ENCODE measurements around the gene UBASH3A.

UBASH3A gene

DNA sequence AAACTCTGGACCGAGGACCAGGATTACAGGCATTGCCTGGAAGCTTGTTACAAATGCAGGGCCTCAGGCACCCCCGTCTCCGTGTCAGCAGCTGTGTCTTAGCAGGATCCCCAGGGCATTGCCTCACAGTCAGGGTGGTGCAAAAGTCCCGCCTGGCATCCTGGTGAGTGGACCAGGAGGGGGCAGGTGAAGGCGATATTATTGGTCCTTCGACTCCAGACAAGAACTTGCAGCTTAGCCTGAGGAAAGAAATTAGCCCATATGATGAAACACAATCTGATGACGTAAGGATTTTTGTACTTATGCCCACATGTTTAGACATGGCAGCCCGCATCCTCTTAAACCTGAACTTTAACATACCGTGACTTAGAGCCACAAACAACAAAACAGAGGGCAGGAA lies 51.5 kb downstream of the UBASH3A start:
- Histone ChIP-seq H3K9ac (ENCODE audit: low read length) (no peak overlapping the region), H3K4me1 (ENCODE audit: control insufficient read depth, insufficient read depth, low read length) (no peaks in the 10 kb centered on the region), H3K4me3 (ENCODE audit: low read length) (no peak overlapping the region), H3K36me3 (ENCODE audit: control insufficient read depth, insufficient read depth, low read length) (no peaks in the 10 kb centered on the region), H3K27me3 (ENCODE audit: control insufficient read depth, insufficient read depth, low read length) (no peaks in the 10 kb centered on the region), H3K27ac (ENCODE audit: low read depth, low read length) (no peak overlapping the region)

DNA sequence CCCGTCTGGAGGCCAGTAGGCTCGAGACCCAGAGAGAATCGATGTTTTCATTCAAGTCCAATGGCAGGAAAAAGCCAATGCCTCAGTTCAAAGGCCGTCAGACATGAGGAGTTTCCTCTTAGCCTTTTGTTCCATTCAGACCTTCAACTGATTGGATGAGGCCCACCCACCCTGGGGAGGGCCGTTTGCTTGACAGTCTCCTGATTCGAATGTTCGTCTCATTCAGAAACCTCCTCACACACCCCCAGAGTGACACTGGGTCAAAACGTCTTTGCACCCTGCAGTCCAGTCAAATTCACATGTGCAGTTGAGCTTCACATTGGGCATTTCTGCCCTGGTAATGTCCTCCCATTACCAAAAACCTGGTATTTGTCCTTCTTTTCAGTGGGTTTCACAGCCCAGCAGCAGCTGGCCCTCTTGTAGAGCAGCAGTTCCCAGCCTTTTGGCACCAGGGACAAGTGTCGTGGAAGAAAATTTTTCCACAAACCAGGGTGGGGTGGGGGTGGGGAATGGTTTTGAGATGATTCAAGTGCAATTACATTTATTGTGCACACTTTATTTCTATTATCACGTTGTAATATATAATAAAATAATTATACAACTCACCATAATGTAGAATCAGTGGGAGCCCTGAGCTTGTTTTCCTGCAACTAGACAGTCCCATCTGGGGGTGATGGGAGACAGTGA lies 52.2 kb downstream of the UBASH3A start:
- H3K27ac ChIP-seq (ENCODE audit: low read depth, low read length): no peak overlapping the region
- no peaks in the 10 kb centered on the region for H3K4me1 ChIP-seq (ENCODE audit: control insufficient read depth, insufficient read depth, low read length)
- H3K36me3 ChIP-seq (ENCODE audit: control insufficient read depth, insufficient read depth, low read length): no peaks in the 10 kb centered on the region
- no peaks in the 10 kb centered on the region for H3K27me3 ChIP-seq (ENCODE audit: control insufficient read depth, insufficient read depth, low read length)
- H3K9ac ChIP-seq (ENCODE audit: low read length): no peak overlapping the region
- H3K4me3 ChIP-seq (ENCODE audit: low read length): no peak overlapping the region

DNA sequence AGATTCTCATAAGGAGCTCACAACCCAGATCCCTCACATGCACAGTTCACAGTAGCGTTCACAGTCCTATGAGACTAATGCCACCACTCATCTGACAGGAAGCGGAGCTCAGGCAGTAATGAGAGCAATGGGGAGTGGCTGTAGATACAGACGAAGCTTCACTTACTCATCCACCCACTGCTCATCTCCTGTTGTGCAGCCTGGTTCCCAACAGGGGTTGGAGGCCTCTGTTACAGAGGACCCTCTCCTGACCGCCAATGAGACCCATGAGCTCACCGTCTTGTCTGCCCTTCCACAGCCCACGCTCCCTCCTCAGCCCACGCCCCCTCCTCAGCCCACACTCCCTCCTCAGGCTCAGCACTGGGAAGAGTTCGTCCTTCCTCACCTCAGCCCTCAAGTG lies 52.8 kb downstream of the UBASH3A start:
- Histone ChIP-seq H3K36me3 (ENCODE audit: control insufficient read depth, insufficient read depth, low read length) (no peaks in the 10 kb centered on the region), H3K4me1 (ENCODE audit: control insufficient read depth, insufficient read depth, low read length) (no peaks in the 10 kb centered on the region), H3K27me3 (ENCODE audit: control insufficient read depth, insufficient read depth, low read length) (no peaks in the 10 kb centered on the region), H3K9ac (ENCODE audit: low read length) (no peak overlapping the region), H3K27ac (ENCODE audit: low read depth, low read length) (no peak overlapping the region), H3K4me3 (ENCODE audit: low read length) (no peak overlapping the region)

GRCh38 chr21:42459082-42459460 lies 55.4 kb downstream of the UBASH3A start:
- H3K9ac ChIP-seq (ENCODE audit: low read length): no peak overlapping the region
- H3K27me3 ChIP-seq (ENCODE audit: control insufficient read depth, insufficient read depth, low read length): no peaks in the 10 kb centered on the region
- no peaks in the 10 kb centered on the region for H3K36me3 ChIP-seq (ENCODE audit: control insufficient read depth, insufficient read depth, low read length)
- no peak overlapping the region for H3K4me3 ChIP-seq (ENCODE audit: low read length)
- no peak overlapping the region for H3K27ac ChIP-seq (ENCODE audit: low read depth, low read length)
- no peaks in the 10 kb centered on the region for H3K4me1 ChIP-seq (ENCODE audit: control insufficient read depth, insufficient read depth, low read length)

DNA sequence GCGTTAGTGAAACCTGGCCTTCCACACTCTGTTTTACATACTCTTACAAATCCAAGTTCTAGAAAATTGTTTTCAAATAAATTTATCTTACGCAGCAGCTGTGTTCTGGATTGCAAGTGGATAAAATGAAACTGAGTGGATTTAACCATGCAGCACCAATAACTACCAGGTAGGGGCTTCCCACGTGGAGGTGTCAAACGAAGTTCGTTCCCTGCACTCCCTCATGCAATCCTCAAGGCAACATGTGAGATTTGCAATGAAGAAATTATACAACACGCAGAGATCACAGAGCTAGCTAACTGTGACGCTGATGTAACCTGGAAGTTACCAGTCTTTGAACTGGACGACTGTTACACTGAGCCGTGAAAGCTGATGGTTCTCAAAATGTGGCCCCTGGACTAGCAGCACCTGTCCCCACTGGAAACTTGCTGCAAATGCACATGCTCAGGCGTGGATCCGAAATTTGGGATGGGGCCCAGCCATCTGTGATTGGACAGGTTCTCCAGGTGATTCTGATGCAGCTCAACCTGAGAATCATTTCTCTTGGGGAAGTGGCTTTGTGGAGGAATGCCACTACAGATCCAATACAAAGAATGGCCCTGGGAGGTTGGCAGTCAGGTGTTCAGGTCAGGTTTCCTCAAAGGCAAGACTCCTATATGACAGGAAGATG lies 56.0 kb downstream of the UBASH3A start:
- Histone ChIP-seq H3K9ac (ENCODE audit: low read length) (no peak overlapping the region), H3K4me1 (ENCODE audit: control insufficient read depth, insufficient read depth, low read length) (no peaks in the 10 kb centered on the region), H3K27ac (ENCODE audit: low read depth, low read length) (no peak overlapping the region), H3K4me3 (ENCODE audit: low read length) (no peak overlapping the region), H3K36me3 (ENCODE audit: control insufficient read depth, insufficient read depth, low read length) (no peaks in the 10 kb centered on the region), H3K27me3 (ENCODE audit: control insufficient read depth, insufficient read depth, low read length) (no peaks in the 10 kb centered on the region)

- H3K27me3 ChIP-seq (ENCODE audit: control insufficient read depth, insufficient read depth, low read length): no peaks in the 10 kb centered on the region
- H3K9ac ChIP-seq (ENCODE audit: low read length): no peak overlapping the region
- H3K4me3 ChIP-seq (ENCODE audit: low read length): peak overlapping the region; percentile 12
Observed at GRCh38 chr21:42460391-42461184, 56.9 kb downstream of the UBASH3A start.

DNA sequence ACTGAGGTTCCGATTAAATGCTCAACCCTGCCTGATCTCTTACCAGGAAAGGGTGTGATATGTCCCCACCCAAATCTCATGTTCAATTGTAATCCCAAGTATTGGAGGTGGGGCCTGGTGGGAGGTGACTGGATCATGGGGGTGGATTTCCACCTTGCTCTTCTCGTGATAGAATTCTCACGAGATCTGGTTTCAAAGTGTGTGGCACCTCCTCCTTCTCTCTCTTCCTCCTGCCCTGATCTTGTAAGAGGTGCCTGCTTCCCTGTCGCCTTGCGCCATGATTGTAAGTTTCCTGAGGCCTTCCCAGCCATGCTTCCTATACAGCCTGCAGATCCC lies 57.5 kb downstream of the UBASH3A start:
- Histone ChIP-seq H3K27ac (ENCODE audit: low read depth, low read length) (no peak overlapping the region), H3K27me3 (ENCODE audit: control insufficient read depth, insufficient read depth, low read length) (no peaks in the 10 kb centered on the region), H3K4me1 (ENCODE audit: control insufficient read depth, insufficient read depth, low read length) (no peaks in the 10 kb centered on the region), H3K36me3 (ENCODE audit: control insufficient read depth, insufficient read depth, low read length) (no peaks in the 10 kb centered on the region), H3K4me3 (ENCODE audit: low read length) (no peak overlapping the region), H3K9ac (ENCODE audit: low read length) (no peak overlapping the region)

More at GRCh38 chr21:42460391-42461184, 56.9 kb downstream of the UBASH3A start:
- H3K36me3 ChIP-seq (ENCODE audit: control insufficient read depth, insufficient read depth, low read length): no peaks in the 10 kb centered on the region
- no peak overlapping the region for H3K27ac ChIP-seq (ENCODE audit: low read depth, low read length)
- no peaks in the 10 kb centered on the region for H3K4me1 ChIP-seq (ENCODE audit: control insufficient read depth, insufficient read depth, low read length)

DNA sequence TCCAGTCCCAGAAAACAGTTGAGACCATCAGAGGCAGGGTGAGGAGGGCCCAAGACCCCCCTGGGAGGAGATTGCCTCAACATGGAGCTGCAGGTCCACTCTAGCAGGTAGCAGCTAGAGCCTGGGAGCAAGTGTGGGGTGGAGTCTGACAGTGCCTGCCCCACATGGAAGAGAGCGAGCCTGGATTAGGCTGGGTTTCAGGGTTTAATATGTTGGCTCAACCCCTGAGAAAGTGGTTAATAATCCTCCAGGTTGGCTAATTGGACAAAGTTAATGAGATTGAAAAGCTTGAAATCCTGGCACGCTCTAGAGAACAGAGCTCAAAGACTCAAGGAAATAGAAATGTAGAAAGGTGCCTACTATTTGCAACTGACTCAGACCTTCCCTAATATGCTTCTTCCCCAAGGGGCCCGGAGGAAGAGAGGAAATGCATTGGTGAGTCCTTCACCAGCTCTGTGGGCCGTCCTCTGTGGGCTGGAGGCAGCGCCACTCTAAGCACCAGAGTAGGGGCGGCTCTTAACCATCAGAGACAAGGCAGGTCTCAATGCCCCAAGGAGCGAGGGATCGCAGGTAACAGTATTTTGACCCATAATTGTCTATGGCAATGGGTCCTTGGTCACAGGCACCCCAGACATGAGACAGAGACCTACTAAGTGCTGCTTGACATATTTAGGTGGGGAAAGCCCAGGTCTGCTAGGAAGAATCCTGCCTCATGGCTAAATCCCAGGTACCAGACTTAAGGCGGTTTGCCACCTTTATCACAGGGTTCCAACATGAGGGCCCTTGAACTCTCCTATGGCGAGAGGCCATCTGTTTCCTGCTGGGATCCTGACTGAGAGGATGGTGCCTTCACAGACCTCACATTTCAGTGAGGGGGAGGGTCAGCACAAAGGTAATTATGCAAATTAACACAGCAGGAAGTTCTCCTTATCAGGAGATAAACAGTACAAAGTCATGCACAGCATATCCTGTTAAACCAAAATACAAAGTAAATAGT lies 58.5 kb downstream of the UBASH3A start:
- H3K27ac ChIP-seq (ENCODE audit: low read depth, low read length): no peak overlapping the region
- H3K4me3 ChIP-seq (ENCODE audit: low read length): no peak overlapping the region
- H3K36me3 ChIP-seq (ENCODE audit: control insufficient read depth, insufficient read depth, low read length): no peaks in the 10 kb centered on the region
- H3K9ac ChIP-seq (ENCODE audit: low read length): no peak overlapping the region
- H3K27me3 ChIP-seq (ENCODE audit: control insufficient read depth, insufficient read depth, low read length): no peaks in the 10 kb centered on the region
- no peaks in the 10 kb centered on the region for H3K4me1 ChIP-seq (ENCODE audit: control insufficient read depth, insufficient read depth, low read length)

DNA sequence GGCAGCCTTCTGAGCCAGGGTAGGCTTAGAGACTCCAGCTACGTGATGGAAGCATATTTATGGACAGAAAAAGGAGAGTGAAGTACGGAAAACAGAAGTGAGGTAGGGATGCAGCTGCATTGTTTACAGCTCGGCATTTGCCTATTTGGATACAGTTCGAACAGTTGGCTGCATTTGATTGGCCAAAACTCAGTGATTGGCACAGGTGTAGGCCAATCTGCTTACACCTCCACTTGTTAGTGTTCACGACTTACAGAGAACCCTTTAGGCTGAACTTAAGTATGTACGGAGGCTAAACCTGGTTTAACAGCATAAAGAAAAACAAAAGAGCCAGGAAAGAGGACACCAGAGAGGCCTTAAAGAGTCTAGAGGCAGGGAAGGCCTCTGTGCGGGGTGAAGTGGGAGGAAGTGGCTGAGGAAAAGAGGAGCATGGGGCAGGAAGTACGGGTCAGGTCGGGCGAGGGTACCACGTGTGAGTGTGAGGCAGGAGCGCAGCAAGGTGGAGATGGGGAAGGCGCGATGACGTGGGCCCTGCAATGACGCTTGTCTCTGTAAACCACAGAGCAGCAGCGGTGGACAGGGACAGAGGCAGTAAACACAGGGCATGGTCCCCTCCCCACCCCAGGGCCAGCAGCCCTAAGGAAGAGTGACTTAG lies 60.3 kb downstream of the UBASH3A start:
- Histone ChIP-seq H3K36me3 (ENCODE audit: control insufficient read depth, insufficient read depth, low read length) (no peaks in the 10 kb centered on the region), H3K9ac (ENCODE audit: low read length) (no peak overlapping the region), H3K27ac (ENCODE audit: low read depth, low read length) (no peak overlapping the region), H3K4me3 (ENCODE audit: low read length) (no peak overlapping the region), H3K27me3 (ENCODE audit: control insufficient read depth, insufficient read depth, low read length) (no peaks in the 10 kb centered on the region), H3K4me1 (ENCODE audit: control insufficient read depth, insufficient read depth, low read length) (no peaks in the 10 kb centered on the region)

GRCh38 chr21:42465008-42465802 lies 61.5 kb downstream of the UBASH3A start:
- Histone ChIP-seq H3K4me3 (ENCODE audit: low read length) (peak overlapping the region; percentile 3), H3K36me3 (ENCODE audit: control insufficient read depth, insufficient read depth, low read length) (no peaks in the 10 kb centered on the region), H3K4me1 (ENCODE audit: control insufficient read depth, insufficient read depth, low read length) (no peaks in the 10 kb centered on the region), H3K27ac (ENCODE audit: low read depth, low read length) (no peak overlapping the region), H3K9ac (ENCODE audit: low read length) (no peak overlapping the region), H3K27me3 (ENCODE audit: control insufficient read depth, insufficient read depth, low read length) (no peaks in the 10 kb centered on the region)

- Histone ChIP-seq H3K27me3 (ENCODE audit: control insufficient read depth, insufficient read depth, low read length) (no peaks in the 10 kb centered on the region), H3K27ac (ENCODE audit: low read depth, low read length) (no peak overlapping the region), H3K36me3 (ENCODE audit: control insufficient read depth, insufficient read depth, low read length) (no peaks in the 10 kb centered on the region), H3K9ac (ENCODE audit: low read length) (no peak overlapping the region), H3K4me1 (ENCODE audit: control insufficient read depth, insufficient read depth, low read length) (no peaks in the 10 kb centered on the region), H3K4me3 (ENCODE audit: low read length) (no peak overlapping the region)
Observed at GRCh38 chr21:42465803-42466127, 62.1 kb downstream of the UBASH3A start.

Measured in rectal smooth muscle tissue (tissue), 1 donor.